ENCODE results near the gene CPLANE2.

DNA sequence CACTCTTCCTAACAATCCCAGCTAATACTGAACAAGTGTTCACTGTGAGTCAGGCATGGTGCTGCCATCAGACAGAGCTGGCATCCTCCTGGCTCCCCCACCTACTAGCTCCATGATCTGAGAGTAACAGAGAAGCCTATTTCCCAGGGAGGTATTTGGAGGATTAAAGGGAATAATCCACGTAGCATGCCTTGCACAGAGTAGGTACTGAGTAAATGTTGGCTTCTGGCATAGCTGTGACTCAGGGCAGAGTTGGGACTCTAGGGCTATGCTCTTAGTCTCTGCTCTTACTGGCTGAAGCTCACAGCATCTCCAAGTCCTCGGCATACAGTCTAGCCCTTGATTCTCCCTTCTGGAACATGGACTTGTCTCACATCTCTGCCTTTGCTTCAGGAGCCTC lies 32.8 kb downstream of the CPLANE2 start:
- TF ChIP-seq, protein P1, sequence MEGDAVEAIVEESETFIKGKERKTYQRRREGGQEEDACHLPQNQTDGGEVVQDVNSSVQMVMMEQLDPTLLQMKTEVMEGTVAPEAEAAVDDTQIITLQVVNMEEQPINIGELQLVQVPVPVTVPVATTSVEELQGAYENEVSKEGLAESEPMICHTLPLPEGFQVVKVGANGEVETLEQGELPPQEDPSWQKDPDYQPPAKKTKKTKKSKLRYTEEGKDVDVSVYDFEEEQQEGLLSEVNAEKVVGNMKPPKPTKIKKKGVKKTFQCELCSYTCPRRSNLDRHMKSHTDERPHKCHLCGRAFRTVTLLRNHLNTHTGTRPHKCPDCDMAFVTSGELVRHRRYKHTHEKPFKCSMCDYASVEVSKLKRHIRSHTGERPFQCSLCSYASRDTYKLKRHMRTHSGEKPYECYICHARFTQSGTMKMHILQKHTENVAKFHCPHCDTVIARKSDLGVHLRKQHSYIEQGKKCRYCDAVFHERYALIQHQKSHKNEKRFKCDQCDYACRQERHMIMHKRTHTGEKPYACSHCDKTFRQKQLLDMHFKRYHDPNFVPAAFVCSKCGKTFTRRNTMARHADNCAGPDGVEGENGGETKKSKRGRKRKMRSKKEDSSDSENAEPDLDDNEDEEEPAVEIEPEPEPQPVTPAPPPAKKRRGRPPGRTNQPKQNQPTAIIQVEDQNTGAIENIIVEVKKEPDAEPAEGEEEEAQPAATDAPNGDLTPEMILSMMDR (IDR thresholded peaks at IDR 0.05) = no peak
- TF ChIP-seq EZH2phosphoT487 (IDR thresholded peaks at IDR 0.05) = no peak

All from neural progenitor cell (in vitro differentiated cells).